HepG2 (cell line): ENCODE measurements around the gene DGAT2. TPM values are rescaled to one million over a fixed set of nuclear protein-coding genes. Genes with fewer than 3 reads are reported as not detected.

ENCODE experiments used
- ATAC-seq: fragments of 200-7000 bp; cut with Tn5 transposase; 3 replicates; pipeline ENCODE4 v1.9.1; 2020; ENCODE audit warnings: mild to moderate bottlenecking, moderate library complexity
- BruUV-seq: library from RNA; stranded (reverse); fragments of 400-500 nt; replicated peaks from 2 replicates; lab custom pipeline; 2021; lab: Mats Ljungman, UMichigan
- CTCF ChIA-PET: fragments of 300-600 bp; formaldehyde crosslinking; extraction: SDS; loops from one replicate; lab custom pipeline; 2021; ENCODE audit warnings: low total read pairs, inconsistent platforms, low intra/inter-chr PET ratio; lab: Yijun Ruan, JAX
- POLR2A ChIA-PET: fragments of 350-600 bp; sonication (Branson Sonifier 250); formaldehyde crosslinking; loops from one replicate; lab custom pipeline; 2020; ENCODE audit warnings: antibody characterized with exemption, inconsistent platforms; lab: Yijun Ruan, JAX
- DNase-seq: peaks from one replicate; pipeline ENCODE4 v3.0.0-alpha.2; 2015; ENCODE audit warnings: low spot score
- FAIRE-seq: peaks from 3 replicates; lab custom pipeline; 2011; peaks lifted over from hg19 to GRCh38; lab: Jason Lieb, UNC
- H2AFZ ChIP-seq: one replicate; pipeline ENCODE4 v1.6.1; 2011; ENCODE audit warnings: low read length, inconsistent platforms
- H3K27ac ChIP-seq: fragments of 300-600 bp; 3 replicates; pipeline ENCODE4 v1.8.0; 2011; ENCODE audit warnings: mixed run types, mild to moderate bottlenecking, mixed read lengths, low read length, inconsistent platforms; ENCODE audit not compliant: insufficient read depth; ENCODE audit errors: extremely low read length
- H3K27me3 ChIP-seq, 2 experiments: fragments of 200-600 bp in 1 of 2; 2 replicates in 1 of 2; 3 replicates in 1 of 2; pipeline versions ENCODE4 v1.6.0 to v1.8.0; 2011; ENCODE audit warnings: low read length in 2 of 2, mild to moderate bottlenecking in 2 of 2, moderate library complexity in 2 of 2, inconsistent platforms in 1 of 2; ENCODE audit not compliant: insufficient read depth in 2 of 2, control insufficient read depth in 1 of 2
- H3K36me3 ChIP-seq, 2 experiments: fragments of 200-600 bp in 1 of 2; replicated peaks in 1 of 2; 2 replicates in 1 of 2; 3 replicates in 1 of 2; pipeline versions ENCODE4 v1.5.1 to v1.8.0; 2011; ENCODE audit warnings: low read length in 2 of 2, inconsistent platforms in 1 of 2; ENCODE audit not compliant: insufficient read depth in 2 of 2, control insufficient read depth in 1 of 2
- H3K4me1 ChIP-seq: 2 replicates; pipeline ENCODE4 v1.5.1; 2012; ENCODE audit warnings: low read length, inconsistent platforms; ENCODE audit not compliant: insufficient read depth
- H3K4me2 ChIP-seq: 2 replicates; pipeline ENCODE4 v1.6.0; 2011; ENCODE audit warnings: low read depth, low read length, inconsistent platforms
- H3K4me3 ChIP-seq, 3 experiments: fragments of 200-600 bp in 1 of 3; sonication (generic), shearing (Covaris generic) in 1 of 3; replicated peaks in 1 of 3; 2 replicates each; pipeline ENCODE4 v1.5.1; 2011 to 2016; ENCODE audit warnings: low read length in 3 of 3, inconsistent platforms in 2 of 3, low read depth in 2 of 3, mild to moderate bottlenecking in 2 of 3, control low read depth in 1 of 3, mixed read lengths in 1 of 3; ENCODE audit not compliant: insufficient read depth in 1 of 3
- H3K79me2 ChIP-seq: one replicate; pipeline ENCODE4 v1.6.1; 2011; ENCODE audit warnings: low read length, inconsistent platforms; ENCODE audit not compliant: insufficient read depth
- H3K9ac ChIP-seq: 2 replicates; pipeline ENCODE4 v1.6.0; 2011; ENCODE audit warnings: mild to moderate bottlenecking, low read depth, low read length, inconsistent platforms; ENCODE audit not compliant: insufficient read depth
- H3K9me3 ChIP-seq: 2 replicates; pipeline ENCODE4 v1.5.1; 2012; ENCODE audit warnings: mild to moderate bottlenecking, low read length
- H4K20me1 ChIP-seq: 2 replicates; pipeline ENCODE4 v1.6.0; 2011; ENCODE audit warnings: inconsistent platforms, mild to moderate bottlenecking, low read length, moderate library complexity; ENCODE audit not compliant: insufficient read depth
- GATA4 ChIP-seq: sonication (generic); IDR thresholded peaks from 2 replicates; pipeline ENCODE4 v1.6.1; 2016; ENCODE audit warnings: antibody characterized with exemption, low read depth, borderline replicate concordance
- RBM22 ChIP-seq: fragments of 200-400 bp; formaldehyde crosslinking; optimal IDR thresholded peaks from 2 replicates; pipeline ENCODE3; 2017; ENCODE audit warnings: mild to moderate bottlenecking, low read length, moderate library complexity
- STAT5B ChIP-seq: sonication (generic); formaldehyde crosslinking; IDR thresholded peaks from 2 replicates; pipeline ENCODE4 v1.4.0; 2020; ENCODE audit warnings: missing genetic modification reagents
- TCF12 ChIP-seq, 2 experiments: fragments of 450-650 bp in 1 of 2; sonication (generic) in 1 of 2; formaldehyde crosslinking in 1 of 2; IDR thresholded peaks; 2 replicates each; pipeline versions ENCODE4 v1.6.1 to v1.8.0; 2017 to 2022; ENCODE audit warnings: antibody characterized with exemption in 1 of 2, mild to moderate bottlenecking in 1 of 2, missing genetic modification reagents in 1 of 2, moderate library complexity in 1 of 2
- WGBS: methylation state at CpG from one replicate; pipeline ENCODE4 v1.1.6; 2017; ENCODE audit warnings: low lambda C conversion rate; 5-methylcytosine and 5-hydroxymethylcytosine counted together
- in situ Hi-C: cut with HindIII; loops from 2 replicates; pipeline ENCODE4 v1.10.0; 2017; ENCODE audit warnings: low pct_unique_long_range_greater_than_20kb; ENCODE audit not compliant: extremely low pct_ligation_motif_present
- intact Hi-C: fragments of 100-400 bp; cut with micrococcal nuclease; formaldehyde crosslinking; loops from one replicate; pipeline ENCODE4 v1.10.0; 2022; ENCODE audit not compliant: unreplicated experiment
- polyA plus RNA-seq, 8 experiments: library from polyadenylated mRNA; depleted of rRNA in 3 of 8; stranded (reverse) in 7 of 8; unstranded in 1 of 8; fragments of >200 nt; fragmentation: Illumina TruSeq in 4 of 8; extraction: Trizol in 4 of 8; gene quantifications; 2 replicates each; pipeline versions ENCODE4 v1.2.1 to v1.2.3, GENCODE V29; 2011 to 2016; ENCODE audit warnings: low read depth in 4 of 8, missing spikeins in 1 of 8, mixed read lengths in 1 of 8; ENCODE audit not compliant: insufficient read depth in 1 of 8
- total RNA-seq, 5 experiments: library from RNA; depleted of rRNA; stranded (reverse); fragments of >200 nt; fragmentation: Illumina TruSeq; extraction: Trizol; gene quantifications; 2 replicates each; pipeline ENCODE4 v1.2.3, GENCODE V29; 2016; ENCODE audit warnings: low read depth in 1 of 5

The DGAT2 gene
- total and polyA plus RNA-seq, 2 of the 13 experiments (the other 11 are each of a cell fraction or from before 2014, with no cell fraction given): 39.0 to 65.6 TPM

GRCh38 chr11:75775056-75775455, 6.5 kb downstream of the DGAT2 start:
- Histone ChIP-seq H3K27me3 (no peaks in the 10 kb centered on the region), H3K4me2 (no peak overlapping the region), H3K79me2 (peaks cover 21% of the 10 kb centered on the region), H3K4me1 (peaks cover 27% of the 10 kb centered on the region), H3K9me3 (no peaks in the 10 kb centered on the region), H4K20me1 (no peaks in the 10 kb centered on the region), H3K9ac (no peak overlapping the region), H3K4me3 (no peak overlapping the region)
- FAIRE-seq (no peak), DNase-seq (no peak)
- WGBS: 95% methylated on average over 2 of the region's 3 CpGs
- ChIA-PET POLR2A (no interaction called here), CTCF (no interaction called here)
- intact Hi-C loops: no loop called here
- in situ Hi-C loops: no loop called here
- TF ChIP-seq GATA4: no peak
- TF ChIP-seq RBM22: peak; percentile 22
- TF ChIP-seq, all 625 proteins: peak for 1
- no TSS peak for BruUV-seq
- Histone ChIP-seq H3K36me3 (peaks cover 0 to 14% of the 10 kb centered on the region in 2 experiments; a peak in 2 of 5 replicates), H2AFZ (no peak overlapping the region), H3K27ac (no peak overlapping the region)
- no peak for ATAC-seq

GRCh38 chr11:75776546-75776945, 8.0 kb downstream of the DGAT2 start:
- H2AFZ ChIP-seq: no peak overlapping the region
- DNase-seq: no peak
- H4K20me1 ChIP-seq: no peaks in the 10 kb centered on the region
- intact Hi-C loops: no loop called here
- no TSS peak for BruUV-seq
- H3K9ac ChIP-seq: no peak overlapping the region
- in situ Hi-C loops: no loop called here
- no peak for TF ChIP-seq STAT5B (CRISPR knock-in tag)
- TF ChIP-seq TCF12 (IDR thresholded peaks at IDR 0.05): no peak
- TF ChIP-seq TCF12 (CRISPR knock-in tag; IDR thresholded peaks at IDR 0.05): no peak
- H3K4me3 ChIP-seq: no peak overlapping the region
- no peaks in the 10 kb centered on the region for H3K27me3 ChIP-seq
- H3K27ac ChIP-seq: no peak overlapping the region
- peaks cover 0 to 14% of the 10 kb centered on the region in 2 experiments; a peak in 2 of 5 replicates for H3K36me3 ChIP-seq
- no peak for FAIRE-seq
- CTCF ChIA-PET: no interaction called here
- POLR2A ChIA-PET: interaction anchor here (1.0 to 1.6 kb wide), 2 partner anchors 10 to 57 kb away, joined by 3 to 5 read pairs; no protein-coding TSS in a partner anchor
- H3K9me3 ChIP-seq: no peaks in the 10 kb centered on the region
- 100% methylated on average over 1 of the region's 4 CpGs for WGBS
- H3K4me1 ChIP-seq: peaks cover 27% of the 10 kb centered on the region
- no peak for ATAC-seq
- H3K4me2 ChIP-seq: no peak overlapping the region
- H3K79me2 ChIP-seq: peaks cover 8% of the 10 kb centered on the region
